Brain microvascular endothelial cell (primary cell): ENCODE data around the gene AHCTF1.

Source experiments
- DNase-seq: peaks from one replicate; pipeline ENCODE4 v3.0.0-alpha.2; 2020
- H3K27ac ChIP-seq: fragments of 250-450 bp; sonication (Bioruptor Pico); 2 replicates; pipeline ENCODE4 v1.5.1; 2020; ENCODE audit warnings: mild to moderate bottlenecking, moderate library complexity
- H3K27me3 ChIP-seq: fragments of 250-450 bp; sonication (Bioruptor Pico); replicated peaks from 2 replicates; pipeline ENCODE4 v1.5.1; 2020; ENCODE audit warnings: mild to moderate bottlenecking
- H3K36me3 ChIP-seq: fragments of 250-450 bp; sonication (Bioruptor Pico); replicated peaks from 2 replicates; pipeline ENCODE4 v1.5.1; 2020; ENCODE audit warnings: mild to moderate bottlenecking
- H3K4me3 ChIP-seq: 2 replicates; pipeline ENCODE4 v1.5.1; 2011; ENCODE audit warnings: low read depth, mild to moderate bottlenecking, control low read depth, low read length, moderate library complexity
- in situ Hi-C: cut with HindIII; loops from 2 replicates; pipeline ENCODE4 v1.10.0; 2017; ENCODE audit warnings: low sequenced_read_pairs, low pct_ligation_motif_present
- TF ChIP-seq, protein P1 (sequence below): IDR thresholded peaks from 2 replicates; pipeline ENCODE4 v1.5.1; 2011; ENCODE audit warnings: low read depth, mild to moderate bottlenecking, moderate library complexity, low read length, control low read depth, inconsistent platforms; ENCODE audit errors: missing control alignments

Gene AHCTF1

DNA sequence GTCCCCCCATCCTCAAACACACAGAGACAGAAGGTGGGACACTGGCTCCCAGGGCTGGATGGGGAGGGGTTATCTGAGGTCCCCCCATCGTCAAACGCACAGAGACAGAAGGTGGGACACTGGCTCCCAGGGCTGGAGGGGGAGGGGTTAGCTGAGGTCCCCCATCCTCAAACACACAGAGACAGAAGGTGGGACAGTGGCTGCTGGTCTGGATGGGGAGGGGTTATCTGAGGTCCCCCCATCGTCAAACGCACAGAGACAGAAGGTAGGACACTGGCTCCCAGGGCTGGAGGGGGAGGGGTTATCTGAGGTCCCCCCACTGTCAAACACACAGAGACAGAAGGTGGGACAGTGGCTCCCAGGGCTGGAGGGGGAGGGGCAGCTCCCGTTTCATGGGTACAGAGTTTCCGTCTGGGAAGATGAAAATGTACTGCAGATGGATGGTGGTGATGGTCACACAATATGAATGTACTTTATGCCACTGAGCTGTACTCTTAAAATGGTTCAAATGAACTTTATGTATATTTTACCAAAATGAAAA lies 138.3 kb downstream of the AHCTF1 start:
- TF ChIP-seq, protein P1, sequence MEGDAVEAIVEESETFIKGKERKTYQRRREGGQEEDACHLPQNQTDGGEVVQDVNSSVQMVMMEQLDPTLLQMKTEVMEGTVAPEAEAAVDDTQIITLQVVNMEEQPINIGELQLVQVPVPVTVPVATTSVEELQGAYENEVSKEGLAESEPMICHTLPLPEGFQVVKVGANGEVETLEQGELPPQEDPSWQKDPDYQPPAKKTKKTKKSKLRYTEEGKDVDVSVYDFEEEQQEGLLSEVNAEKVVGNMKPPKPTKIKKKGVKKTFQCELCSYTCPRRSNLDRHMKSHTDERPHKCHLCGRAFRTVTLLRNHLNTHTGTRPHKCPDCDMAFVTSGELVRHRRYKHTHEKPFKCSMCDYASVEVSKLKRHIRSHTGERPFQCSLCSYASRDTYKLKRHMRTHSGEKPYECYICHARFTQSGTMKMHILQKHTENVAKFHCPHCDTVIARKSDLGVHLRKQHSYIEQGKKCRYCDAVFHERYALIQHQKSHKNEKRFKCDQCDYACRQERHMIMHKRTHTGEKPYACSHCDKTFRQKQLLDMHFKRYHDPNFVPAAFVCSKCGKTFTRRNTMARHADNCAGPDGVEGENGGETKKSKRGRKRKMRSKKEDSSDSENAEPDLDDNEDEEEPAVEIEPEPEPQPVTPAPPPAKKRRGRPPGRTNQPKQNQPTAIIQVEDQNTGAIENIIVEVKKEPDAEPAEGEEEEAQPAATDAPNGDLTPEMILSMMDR, result no peak
- no peaks in the 10 kb centered on the region for H3K36me3 ChIP-seq
- no peak overlapping the region for H3K27ac ChIP-seq
- in situ Hi-C loops, result no loop called here
- DNase-seq, result no peak
- H3K4me3 ChIP-seq, result no peak overlapping the region
- no peaks in the 10 kb centered on the region for H3K27me3 ChIP-seq

DNA sequence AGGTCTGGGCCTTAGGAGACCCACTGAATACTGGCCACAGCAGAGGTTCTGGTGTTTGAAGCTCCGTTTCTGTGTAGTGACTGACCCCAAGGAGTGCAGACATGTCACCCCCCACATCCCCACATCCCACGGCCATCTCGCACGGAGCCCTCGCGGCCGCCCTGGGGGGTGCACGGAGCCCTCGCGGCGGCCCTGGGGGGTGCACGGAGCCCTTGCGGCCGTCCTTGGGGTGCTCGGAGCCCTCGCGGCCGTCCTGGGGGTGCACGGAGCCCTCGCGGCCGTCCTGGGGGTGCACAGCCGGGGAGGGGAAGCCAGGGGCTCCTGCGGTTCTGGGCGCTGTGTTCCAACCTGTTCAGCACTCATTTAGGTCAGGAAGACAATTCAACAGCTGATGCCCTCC lies 139.1 kb downstream of the AHCTF1 start:
- H3K27ac ChIP-seq, result no peak overlapping the region
- H3K4me3 ChIP-seq, result no peak overlapping the region
- in situ Hi-C loops, result no loop called here
- no peaks in the 10 kb centered on the region for H3K27me3 ChIP-seq
- no peak for DNase-seq
- TF ChIP-seq, protein P1, result no peak
- no peaks in the 10 kb centered on the region for H3K36me3 ChIP-seq

DNA sequence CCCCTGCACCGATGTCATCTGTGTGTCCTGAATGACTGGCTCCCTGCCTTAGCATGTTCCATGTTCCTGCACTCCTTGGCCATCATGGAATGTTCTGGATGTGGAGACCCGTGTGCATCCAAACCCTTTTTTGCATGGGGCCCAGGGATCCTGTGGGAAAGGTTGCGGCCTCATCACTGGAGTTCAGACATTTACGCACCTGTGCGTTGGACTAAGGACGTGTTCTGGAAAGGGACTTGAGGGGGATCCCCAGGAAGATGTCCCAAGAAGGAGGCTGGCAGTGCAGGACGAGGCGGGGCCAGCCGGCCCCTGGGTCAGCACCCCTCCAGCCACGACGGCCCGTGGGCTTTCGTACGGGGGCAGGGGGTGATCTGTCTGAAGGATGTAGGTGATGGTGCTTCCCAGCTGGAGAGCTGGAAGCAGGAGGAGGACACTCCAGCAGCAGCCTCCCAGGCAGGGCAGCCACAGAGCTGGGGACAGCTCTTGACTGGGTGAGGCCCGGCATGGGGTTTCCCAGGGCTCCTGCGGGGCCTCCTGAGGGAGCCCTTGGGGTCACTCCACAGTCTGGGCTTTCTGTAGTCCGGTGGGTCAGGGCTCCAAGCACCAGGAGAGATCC lies 140.3 kb downstream of the AHCTF1 start:
- in situ Hi-C loops, result no loop called here
- H3K36me3 ChIP-seq, result no peaks in the 10 kb centered on the region
- no peak overlapping the region for H3K4me3 ChIP-seq
- no peaks in the 10 kb centered on the region for H3K27me3 ChIP-seq
- no peak overlapping the region for H3K27ac ChIP-seq
- TF ChIP-seq, protein P1, result no peak
- no peak for DNase-seq

DNA sequence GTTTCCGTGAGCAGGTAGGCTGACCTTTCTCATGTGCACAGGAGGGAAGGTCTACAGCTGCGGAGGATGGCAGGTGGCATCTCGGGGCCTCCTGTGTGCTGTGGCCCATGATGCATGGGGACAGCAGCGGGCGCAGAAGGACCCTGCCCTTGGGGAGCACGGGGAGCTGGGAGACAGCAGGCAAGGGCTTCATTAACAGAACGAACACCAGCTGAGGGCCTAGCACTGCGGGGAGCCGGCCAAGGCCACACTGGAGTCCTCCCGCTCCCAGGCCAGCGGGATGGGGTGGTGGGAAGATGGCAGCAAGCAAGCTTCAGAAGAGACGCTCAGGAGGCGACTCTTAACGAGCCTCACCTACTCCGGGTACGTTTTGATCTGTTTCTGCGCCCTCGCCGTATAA lies 140.9 kb downstream of the AHCTF1 start:
- H3K4me3 ChIP-seq, result no peak overlapping the region
- in situ Hi-C loops, result no loop called here
- no peak overlapping the region for H3K27ac ChIP-seq
- TF ChIP-seq, protein P1, result no peak
- no peaks in the 10 kb centered on the region for H3K27me3 ChIP-seq
- no peak for DNase-seq
- H3K36me3 ChIP-seq, result no peaks in the 10 kb centered on the region

DNA sequence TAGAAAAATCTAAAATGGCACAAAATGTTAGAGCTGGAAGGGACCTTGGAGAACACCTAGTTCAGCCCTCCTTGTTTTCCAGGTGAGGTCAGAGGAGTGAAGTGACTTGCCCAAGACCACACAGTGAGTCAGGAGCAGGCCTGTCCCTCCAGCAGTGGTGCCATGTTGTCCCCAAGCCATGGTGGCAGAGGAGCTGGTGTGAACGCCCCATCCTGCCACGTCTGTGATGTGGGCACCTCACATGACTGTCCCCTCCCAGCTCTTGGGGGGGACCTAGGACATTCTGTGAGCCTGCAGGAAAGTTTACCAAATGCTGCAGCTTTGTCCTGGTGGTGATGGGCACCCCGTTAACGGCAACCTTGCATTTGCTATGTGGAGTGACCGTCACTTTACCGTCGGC lies 141.4 kb downstream of the AHCTF1 start:
- no peaks in the 10 kb centered on the region for H3K36me3 ChIP-seq
- no peak overlapping the region for H3K27ac ChIP-seq
- TF ChIP-seq, protein P1, result no peak
- H3K27me3 ChIP-seq, result no peaks in the 10 kb centered on the region
- in situ Hi-C loops, result no loop called here
- DNase-seq, result no peak
- no peak overlapping the region for H3K4me3 ChIP-seq
